ENCODE measurements around the gene AGAP1.

AGAP1 gene

GRCh38 chr2:236169741-236170589 is 676.1 kb downstream of the AGAP1 start:
- DNase-seq, result no peak

GRCh38 chr2:236170590-236171165 is 676.8 kb downstream of the AGAP1 start:
- DNase-seq, result no peak

- DNase-seq, result no peak
These were observed 677.4 kb downstream of the AGAP1 start for GRCh38 chr2:236171181-236171679.

- no peak for DNase-seq
These were observed 677.9 kb downstream of the AGAP1 start for GRCh38 chr2:236171680-236172254.

- DNase-seq, result no peak
These were observed 678.6 kb downstream of the AGAP1 start for GRCh38 chr2:236172255-236173035.

GRCh38 chr2:236173036-236173728 is 679.3 kb downstream of the AGAP1 start:
- DNase-seq, result no peak

GRCh38 chr2:236173729-236174607 is 680.1 kb downstream of the AGAP1 start:
- no peak for DNase-seq

GRCh38 chr2:236175548-236176150 is 681.8 kb downstream of the AGAP1 start:
- no peak for DNase-seq

GRCh38 chr2:236176417-236176816 is 682.6 kb downstream of the AGAP1 start:
- DNase-seq, result no peak

- no peak for DNase-seq
These were observed 683.1 kb downstream of the AGAP1 start for GRCh38 chr2:236176951-236177350.

GRCh38 chr2:236177604-236177966 is 683.7 kb downstream of the AGAP1 start:
- DNase-seq, result no peak

- DNase-seq, result no peak
These were observed 684.4 kb downstream of the AGAP1 start for GRCh38 chr2:236177967-236178889.

GRCh38 chr2:236178890-236179235 is 685.0 kb downstream of the AGAP1 start:
- DNase-seq, result no peak

GRCh38 chr2:236179236-236180075 is 685.6 kb downstream of the AGAP1 start:
- DNase-seq, result no peak

GRCh38 chr2:236180076-236180816 is 686.4 kb downstream of the AGAP1 start:
- no peak for DNase-seq

- no peak for DNase-seq
These were observed 687.1 kb downstream of the AGAP1 start for GRCh38 chr2:236180831-236181453.
